GM10266 (cell line): ENCODE data around the gene TRIM24.

Experiments used
- DNase-seq: peaks from one replicate; pipeline ENCODE4 v3.0.0; 2012; ENCODE audit errors: extremely low spot score
- TF ChIP-seq, protein P1 (sequence below): IDR thresholded peaks from 2 replicates; pipeline ENCODE4 v1.5.1; 2012; ENCODE audit warnings: mild to moderate bottlenecking, low read depth; ENCODE audit not compliant: control insufficient read depth, insufficient read depth; ENCODE audit errors: missing control alignments

TRIM24 gene

DNA sequence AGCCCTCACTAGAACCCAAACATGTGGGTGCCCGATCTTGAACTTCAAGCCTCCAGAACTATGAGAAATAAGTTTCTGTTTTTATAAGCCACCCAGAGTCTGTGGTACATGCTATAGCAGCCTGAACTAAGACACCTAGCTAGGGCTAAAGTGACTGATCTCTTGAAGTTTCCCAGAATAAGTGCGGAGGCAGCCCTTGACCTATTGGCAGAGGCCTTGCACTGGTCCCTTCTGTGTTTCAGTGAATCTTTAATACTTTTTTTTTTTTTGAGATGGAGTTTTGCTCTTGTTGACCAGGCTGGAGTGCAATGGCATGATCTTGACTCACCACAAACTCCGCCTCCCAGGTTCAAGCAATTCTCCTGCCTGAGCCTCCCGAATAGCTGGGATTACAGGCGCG is 156.0 kb downstream of the TRIM24 start:
- DNase-seq: no peak
- TF ChIP-seq, protein P1, sequence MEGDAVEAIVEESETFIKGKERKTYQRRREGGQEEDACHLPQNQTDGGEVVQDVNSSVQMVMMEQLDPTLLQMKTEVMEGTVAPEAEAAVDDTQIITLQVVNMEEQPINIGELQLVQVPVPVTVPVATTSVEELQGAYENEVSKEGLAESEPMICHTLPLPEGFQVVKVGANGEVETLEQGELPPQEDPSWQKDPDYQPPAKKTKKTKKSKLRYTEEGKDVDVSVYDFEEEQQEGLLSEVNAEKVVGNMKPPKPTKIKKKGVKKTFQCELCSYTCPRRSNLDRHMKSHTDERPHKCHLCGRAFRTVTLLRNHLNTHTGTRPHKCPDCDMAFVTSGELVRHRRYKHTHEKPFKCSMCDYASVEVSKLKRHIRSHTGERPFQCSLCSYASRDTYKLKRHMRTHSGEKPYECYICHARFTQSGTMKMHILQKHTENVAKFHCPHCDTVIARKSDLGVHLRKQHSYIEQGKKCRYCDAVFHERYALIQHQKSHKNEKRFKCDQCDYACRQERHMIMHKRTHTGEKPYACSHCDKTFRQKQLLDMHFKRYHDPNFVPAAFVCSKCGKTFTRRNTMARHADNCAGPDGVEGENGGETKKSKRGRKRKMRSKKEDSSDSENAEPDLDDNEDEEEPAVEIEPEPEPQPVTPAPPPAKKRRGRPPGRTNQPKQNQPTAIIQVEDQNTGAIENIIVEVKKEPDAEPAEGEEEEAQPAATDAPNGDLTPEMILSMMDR: no peak

DNA sequence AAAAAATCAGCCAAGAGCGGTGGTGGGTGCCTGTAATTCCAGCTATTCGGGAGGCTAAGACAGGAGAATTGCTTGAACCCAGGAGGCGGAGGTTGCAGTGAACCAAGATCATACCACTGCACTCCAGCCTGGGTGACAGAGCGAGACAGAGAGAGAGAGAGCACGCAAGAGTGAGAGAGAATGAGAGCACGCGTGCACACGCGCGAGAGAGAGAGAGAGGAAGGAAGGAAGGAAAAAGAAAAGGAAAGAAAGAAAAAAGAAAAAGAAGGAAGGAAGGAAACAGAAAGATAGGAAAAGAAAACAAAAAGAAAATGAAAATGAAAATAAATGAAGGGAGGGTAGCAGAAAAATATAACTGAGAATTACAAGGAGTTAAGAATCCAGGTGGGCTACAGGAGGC is 158.4 kb downstream of the TRIM24 start:
- DNase-seq: no peak
- TF ChIP-seq, protein P1: no peak

GRCh38 chr7:138618933-138619332 is 158.9 kb downstream of the TRIM24 start:
- DNase-seq: no peak
- TF ChIP-seq, protein P1: no peak

GRCh38 chr7:138622841-138623240 is 162.8 kb downstream of the TRIM24 start:
- TF ChIP-seq, protein P1: no peak
- DNase-seq: no peak

- TF ChIP-seq, protein P1: no peak
- DNase-seq: no peak
Observed at GRCh38 chr7:138625084-138625848, 165.2 kb downstream of the TRIM24 start.

GRCh38 chr7:138625849-138626230 is 165.8 kb downstream of the TRIM24 start:
- TF ChIP-seq, protein P1: no peak
- no peak for DNase-seq

GRCh38 chr7:138626846-138627245 is 166.8 kb downstream of the TRIM24 start:
- TF ChIP-seq, protein P1: no peak
- no peak for DNase-seq
